Measurements from ENCODE around the gene PHACTR1.
A peak's percentile ranks its signal among the peaks of the same experiment; 100 is the strongest.

The PHACTR1 gene

DNA sequence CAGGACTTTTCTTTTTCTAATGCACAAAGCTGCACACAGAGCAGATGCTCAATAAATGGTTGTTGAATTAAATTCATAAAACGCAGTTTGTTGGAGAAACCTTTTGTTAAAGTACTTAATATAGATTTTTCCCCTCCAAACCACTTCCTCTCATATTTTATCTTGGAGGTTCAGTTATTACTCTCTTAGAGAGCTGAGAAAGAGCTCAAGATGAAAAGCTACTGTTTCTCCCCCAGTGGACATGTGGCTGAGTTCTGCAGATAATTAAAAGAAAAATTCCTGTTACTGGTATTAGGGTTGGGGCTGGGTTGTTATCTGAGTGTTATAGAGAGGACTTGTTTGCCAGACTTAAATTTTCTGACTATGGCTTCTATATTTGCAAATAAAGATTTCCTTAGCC is 317.7 kb downstream of the PHACTR1 start:
- H3K4me3 ChIP-seq (ENCODE audit: low read depth, low read length) = no peak overlapping the region
- no peak for DNase-seq (ENCODE audit: low read depth)

DNA sequence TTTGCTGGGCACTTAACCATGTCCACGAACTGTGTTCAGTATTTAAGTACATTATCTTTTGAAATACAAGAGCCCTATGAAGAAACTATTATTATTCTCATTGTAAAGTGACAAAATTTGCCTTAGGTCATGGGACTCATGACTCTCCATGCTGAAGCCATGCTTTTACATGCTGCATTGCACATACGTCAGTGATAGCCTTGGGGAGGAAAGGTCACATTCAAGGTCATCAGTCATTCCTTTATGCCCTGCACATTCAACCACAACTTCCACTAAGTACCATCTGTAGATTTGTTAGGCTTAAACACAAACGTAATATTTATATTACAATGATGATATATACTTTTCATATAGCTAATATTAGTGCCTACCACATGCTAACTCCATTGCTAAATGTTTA is 319.0 kb downstream of the PHACTR1 start:
- no peak for DNase-seq (ENCODE audit: low read depth)
- no peak overlapping the region for H3K4me3 ChIP-seq (ENCODE audit: low read depth, low read length)

DNA sequence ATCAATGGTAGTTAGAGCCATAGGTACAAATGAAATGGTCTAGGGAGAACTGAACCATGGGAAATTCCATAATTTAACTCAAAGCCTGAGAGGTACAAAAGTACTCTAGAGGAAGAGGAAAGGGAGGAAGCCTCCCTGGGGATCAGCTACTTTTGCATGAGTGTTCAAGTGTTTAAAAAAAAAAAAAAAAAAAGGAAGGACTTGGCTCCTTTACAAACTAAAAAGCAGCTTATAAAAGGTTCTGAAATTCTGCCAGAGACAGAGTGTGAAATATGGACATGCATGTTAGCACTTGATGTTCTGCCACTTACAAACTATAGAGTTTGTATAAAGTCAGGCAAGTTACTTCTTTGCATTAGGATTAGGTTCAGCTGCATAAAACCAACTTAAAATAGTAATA is 321.7 kb downstream of the PHACTR1 start:
- H3K4me3 ChIP-seq (ENCODE audit: low read depth, low read length) = no peak overlapping the region
- DNase-seq (ENCODE audit: low read depth) = peak; percentile 38

DNA sequence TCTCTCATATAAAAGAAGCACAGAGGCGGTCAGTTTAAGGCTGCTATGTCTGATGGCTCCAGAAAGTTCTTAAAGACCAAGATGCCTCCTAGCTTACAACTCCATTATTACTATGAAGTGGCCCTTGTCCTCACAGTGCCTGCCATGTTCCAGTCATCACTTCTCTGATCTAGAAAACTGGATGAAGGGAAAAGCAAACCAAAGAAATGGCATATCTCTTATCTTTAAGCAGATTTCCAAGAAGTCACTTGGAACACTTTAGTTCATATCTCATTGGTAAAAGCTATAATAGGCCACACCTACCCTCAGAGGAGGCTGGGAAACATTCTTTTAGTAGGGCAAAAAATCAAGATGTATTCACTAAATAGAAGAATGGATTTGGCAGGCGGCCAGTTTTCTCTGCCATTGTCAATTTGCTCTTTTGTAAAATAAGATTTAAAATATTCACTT is 322.2 kb downstream of the PHACTR1 start:
- H3K4me3 ChIP-seq (ENCODE audit: low read depth, low read length) = no peak overlapping the region
- DNase-seq (ENCODE audit: low read depth) = no peak

DNA sequence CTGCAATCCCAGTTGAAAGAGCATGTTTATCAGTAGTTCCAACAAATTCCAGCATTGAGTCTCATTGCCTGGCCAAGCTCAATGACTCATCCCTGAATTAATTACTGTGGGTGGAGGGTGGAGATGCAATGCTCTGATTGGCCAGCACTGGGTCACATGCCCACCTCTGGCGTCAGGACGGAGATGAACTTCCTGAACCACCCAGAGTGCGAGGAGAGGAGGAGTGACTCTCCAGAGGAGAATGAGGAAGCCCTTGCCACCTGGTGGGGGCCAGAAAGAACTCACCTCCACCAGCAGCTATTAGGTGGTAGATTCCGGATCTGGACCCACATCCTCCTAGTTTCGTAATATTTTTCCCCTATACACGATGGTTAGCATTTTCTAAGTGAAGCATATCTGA is 327.8 kb downstream of the PHACTR1 start:
- no peak overlapping the region for H3K4me3 ChIP-seq (ENCODE audit: low read depth, low read length)
- no peak for DNase-seq (ENCODE audit: low read depth)

DNA sequence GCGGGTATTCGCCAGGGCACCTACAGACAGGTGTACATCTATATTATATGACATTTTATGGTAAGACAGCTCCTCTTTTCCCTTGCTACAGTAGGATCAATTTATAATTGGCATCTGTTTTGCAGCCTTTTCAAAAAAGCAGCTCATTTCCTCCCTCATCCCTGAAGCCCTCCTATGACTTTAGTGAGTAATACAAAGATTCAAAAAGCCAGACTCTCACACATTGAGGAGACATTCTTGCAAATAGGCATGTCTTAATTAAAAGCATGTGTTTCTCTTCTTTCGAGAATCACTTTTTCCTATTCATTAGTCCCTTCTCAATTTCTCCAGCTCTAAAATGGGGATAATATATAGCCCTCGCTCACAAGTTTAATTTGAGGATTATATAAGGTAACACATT is 328.3 kb downstream of the PHACTR1 start:
- no peak for DNase-seq (ENCODE audit: low read depth)
- no peak overlapping the region for H3K4me3 ChIP-seq (ENCODE audit: low read depth, low read length)

DNA sequence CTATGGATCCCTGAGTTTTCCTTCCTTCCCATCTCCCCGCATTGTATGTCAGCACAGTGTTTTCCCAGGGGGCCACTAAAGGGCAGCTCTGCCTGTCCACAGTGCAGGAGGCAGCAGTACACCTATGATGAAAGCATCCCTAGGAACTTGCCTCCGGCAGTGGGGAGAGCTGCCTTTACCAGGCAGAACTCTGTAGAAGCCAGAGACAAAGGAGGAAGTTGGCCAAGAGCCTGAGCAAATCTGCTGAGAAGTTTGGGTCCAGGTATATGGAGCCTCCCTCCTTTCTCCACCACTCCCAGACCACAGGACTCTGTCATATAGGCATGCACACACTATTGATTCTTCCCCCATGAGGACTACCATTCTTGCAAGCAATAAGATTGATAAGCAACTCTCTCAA is 329.1 kb downstream of the PHACTR1 start:
- H3K4me3 ChIP-seq (ENCODE audit: low read depth, low read length) = no peak overlapping the region
- no peak for DNase-seq (ENCODE audit: low read depth)

DNA sequence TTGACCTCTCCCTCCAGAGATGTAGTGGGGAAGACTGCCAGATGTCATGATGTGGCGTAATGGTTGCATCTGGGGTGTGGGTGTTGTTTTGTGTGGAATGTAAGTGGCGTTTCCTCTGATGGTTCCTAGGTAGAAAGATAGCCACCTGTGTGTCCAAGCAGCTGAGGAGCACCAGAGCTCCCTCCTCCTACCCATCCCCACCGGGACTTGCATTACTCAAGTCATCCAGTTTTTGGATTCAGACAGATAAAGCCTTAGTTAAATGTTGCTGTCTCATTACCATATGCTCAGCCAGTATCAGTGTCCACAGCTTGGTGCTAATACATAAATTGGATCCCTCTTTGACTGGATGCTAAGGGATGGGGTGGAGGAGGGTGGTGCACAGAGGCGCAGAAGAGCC is 329.5 kb downstream of the PHACTR1 start:
- H3K4me3 ChIP-seq (ENCODE audit: low read depth, low read length) = no peak overlapping the region
- no peak for DNase-seq (ENCODE audit: low read depth)

DNA sequence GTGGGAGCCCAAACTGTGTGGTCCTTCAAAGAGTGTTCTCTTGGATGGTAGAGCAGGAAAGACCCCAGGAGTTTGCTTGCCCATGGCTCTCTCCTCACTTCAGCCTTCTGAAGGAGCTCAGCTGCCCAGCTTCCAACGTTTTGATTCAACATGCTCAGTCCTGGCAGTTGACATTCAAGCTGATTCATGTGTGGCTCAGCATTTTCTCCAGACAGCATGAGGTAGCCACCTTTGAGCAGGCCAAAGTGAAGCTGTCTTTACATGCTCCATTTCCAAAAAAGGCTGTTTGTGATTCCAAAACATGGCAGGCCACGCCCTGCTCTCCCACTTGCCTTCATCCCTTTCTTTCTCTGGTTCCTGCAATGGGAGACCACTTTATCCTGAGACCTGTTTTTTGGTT is 331.5 kb downstream of the PHACTR1 start:
- no peak overlapping the region for H3K4me3 ChIP-seq (ENCODE audit: low read depth, low read length)
- DNase-seq (ENCODE audit: low read depth) = no peak

DNA sequence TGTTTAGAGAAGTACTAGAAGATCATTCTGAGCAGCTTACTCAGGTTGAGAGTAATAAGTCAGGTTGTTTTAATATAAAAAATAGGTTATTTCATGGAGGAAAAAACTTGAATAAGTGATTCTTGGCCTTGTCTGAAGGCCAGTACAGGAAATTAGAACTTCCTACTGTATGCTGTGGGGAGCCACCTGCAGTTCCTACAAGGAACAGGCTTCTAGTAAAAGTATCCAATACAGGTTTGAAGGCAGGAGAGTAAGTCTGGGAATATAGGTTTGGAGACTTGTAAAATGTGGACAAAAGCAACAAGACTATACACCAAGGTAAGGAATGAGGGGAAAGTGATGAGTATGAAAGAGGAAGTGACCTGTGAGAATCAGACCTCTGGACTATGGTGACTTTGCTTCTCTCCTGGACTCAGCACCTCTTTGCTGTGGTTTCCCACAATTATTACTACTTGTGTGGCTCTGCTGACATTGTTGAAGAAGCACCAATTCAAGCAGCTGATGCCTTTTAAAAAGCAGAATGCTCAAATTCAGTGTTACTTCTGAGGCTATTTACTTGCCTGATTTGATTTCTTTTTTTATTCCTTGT is 333.2 kb downstream of the PHACTR1 start:
- no peak overlapping the region for H3K4me3 ChIP-seq (ENCODE audit: low read depth, low read length)
- no peak for DNase-seq (ENCODE audit: low read depth)

DNA sequence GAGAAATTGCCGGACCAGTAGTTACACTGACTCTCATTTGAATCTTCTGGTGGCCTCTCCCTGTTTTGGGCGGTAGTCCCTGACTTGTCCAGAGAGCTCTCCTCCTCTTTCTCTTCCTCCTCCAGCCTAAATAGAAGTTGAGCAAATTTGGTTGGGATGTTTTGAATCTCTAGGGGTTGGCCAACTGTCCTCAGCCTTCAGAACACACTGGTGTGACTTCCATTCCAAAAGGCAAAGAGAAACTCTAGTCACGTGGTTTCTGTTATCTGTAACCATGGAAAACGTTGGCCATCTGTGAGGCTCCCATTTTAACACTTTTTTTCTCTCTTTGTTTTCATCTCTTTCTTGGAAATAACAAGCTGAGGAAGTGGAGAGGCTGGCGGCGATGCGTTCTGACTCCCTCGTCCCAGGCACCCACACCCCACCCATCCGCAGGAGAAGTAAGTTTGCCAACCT is 336.5 kb downstream of the PHACTR1 start:
- H3K4me3 ChIP-seq (ENCODE audit: low read depth, low read length) = no peak overlapping the region

DNA sequence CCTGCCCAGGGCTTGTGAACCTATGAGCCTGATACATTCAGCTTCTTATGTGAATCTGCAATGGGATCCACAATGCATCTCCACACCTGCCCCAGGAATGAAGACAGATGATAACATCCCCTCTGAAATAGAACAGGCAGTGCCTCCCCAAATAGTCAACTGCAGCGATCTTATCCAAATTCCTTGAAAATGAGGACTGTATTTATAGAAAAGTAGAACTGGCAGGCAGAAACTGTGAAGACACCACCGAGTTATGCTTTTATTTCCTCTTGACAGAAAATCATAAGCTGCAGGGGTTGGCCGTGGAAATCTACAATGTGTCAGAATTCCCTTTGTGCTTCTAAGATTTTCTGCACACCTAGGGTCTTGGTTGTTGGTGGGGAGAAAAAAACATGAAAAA is 341.5 kb downstream of the PHACTR1 start:
- no peak overlapping the region for H3K4me3 ChIP-seq (ENCODE audit: low read depth, low read length)
- DNase-seq (ENCODE audit: low read depth) = no peak

More for the DNA sequence above, 336.5 kb downstream of the PHACTR1 start:
- DNase-seq (ENCODE audit: low read depth) = no peak

DNA sequence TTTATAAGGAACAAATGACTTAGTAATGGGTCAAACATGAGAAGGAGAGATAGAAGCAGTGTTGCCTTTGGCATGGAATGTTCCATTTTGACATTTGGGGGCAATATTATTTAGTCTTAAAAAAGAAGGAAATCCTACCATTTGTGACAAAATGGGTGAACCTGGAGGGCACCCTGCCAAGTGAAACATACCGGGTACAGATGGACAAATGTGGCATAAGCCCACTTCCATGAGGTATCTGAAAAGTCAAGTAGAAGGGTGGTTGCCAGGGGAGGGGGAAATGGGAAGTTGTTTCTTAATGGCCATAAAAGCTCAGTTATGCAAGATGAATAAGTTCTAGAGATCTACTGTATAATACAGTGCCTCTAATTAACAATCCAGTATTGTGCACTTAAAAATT is 342.5 kb downstream of the PHACTR1 start:
- H3K4me3 ChIP-seq (ENCODE audit: low read depth, low read length) = no peak overlapping the region
- no peak for DNase-seq (ENCODE audit: low read depth)

DNA sequence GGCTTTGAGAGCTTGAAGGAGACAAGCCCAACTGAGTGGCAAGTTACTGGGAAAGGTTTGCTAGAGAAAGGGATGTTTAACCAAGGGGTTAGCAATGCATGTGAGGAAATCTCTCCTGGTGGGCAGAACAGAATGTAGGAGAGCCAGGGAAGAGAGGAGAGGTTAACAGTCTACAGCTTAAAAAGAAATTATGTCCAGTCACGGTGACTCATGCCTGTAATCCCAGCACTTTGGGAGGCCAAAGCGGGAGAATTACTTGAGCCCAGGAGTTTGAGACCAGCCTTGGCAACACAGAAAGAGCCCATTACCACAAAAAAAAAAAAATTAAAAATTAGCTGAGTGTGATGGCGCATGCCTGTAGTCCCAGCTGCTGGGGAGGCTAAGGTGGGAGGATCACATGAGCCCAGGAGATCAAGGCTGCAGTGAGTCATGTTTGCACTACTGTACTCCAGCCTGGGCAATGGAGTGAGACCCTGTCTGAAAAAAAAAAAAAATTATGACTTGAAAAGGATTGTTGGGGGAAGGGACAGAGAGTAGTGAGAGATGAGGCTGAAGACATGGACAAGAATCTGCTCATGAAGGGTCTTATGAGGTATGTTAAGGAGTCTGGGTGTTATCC is 346.8 kb downstream of the PHACTR1 start:
- H3K4me3 ChIP-seq (ENCODE audit: low read depth, low read length) = no peak overlapping the region
- no peak for DNase-seq (ENCODE audit: low read depth)

DNA sequence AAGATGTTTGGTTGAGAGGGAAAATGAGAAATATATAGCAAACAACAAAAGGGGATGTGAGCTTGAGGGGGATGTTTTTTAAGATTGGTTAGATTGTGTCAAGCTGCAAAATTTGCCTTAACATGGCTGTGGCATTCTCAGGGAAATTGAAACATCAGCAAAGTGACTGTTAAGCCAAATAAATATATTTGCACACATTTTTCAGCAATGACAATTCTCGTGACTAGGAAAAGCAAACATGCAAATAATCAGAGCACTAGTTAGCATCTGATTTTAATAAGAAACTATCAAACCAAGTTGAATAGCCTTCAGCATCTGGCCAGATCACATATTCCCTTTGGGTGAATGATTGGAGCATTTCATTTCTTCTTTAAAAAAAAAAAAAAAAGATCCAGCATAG is 349.0 kb downstream of the PHACTR1 start:
- no peak overlapping the region for H3K4me3 ChIP-seq (ENCODE audit: low read depth, low read length)
- DNase-seq (ENCODE audit: low read depth) = no peak

DNA sequence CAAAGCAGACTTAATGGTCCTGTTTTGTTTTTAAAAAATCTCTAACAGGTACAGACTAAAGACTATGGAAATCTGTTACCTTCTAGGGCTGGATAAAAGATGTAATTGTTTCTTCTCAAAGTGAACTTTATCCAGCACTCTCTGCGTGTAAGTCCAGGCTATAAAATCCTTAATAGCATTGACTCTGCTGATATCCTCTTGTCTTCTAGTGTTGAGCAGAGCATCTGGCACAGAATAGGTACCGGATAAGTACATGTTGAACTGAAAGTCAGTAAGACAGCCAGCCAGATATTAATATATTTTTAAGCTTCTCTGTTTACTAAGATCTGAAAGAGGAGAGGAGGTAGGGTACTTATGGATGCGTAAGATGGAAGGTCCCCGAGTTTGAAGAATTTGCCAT is 349.5 kb downstream of the PHACTR1 start:
- DNase-seq (ENCODE audit: low read depth) = no peak
- H3K4me3 ChIP-seq (ENCODE audit: low read depth, low read length) = no peak overlapping the region

DNA sequence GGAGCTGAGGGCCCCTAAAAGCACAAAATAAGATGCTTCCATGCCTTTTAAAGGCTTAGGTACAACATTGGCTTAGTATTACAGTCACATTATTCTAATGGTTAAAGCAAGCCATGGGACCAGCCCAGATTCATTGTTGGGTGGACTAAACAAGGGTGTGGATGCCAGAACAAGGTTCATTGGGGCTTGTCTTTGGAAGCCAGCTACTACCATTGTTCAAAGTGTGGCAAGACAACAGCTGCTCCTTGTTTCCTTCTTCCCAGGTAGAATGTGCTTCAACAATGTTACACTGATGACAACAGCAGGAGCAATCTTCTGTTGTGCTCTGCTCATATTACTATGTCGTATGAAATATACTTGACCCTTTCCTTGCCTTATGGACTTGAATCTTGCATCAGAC is 350.3 kb downstream of the PHACTR1 start:
- no peak for DNase-seq (ENCODE audit: low read depth)
- no peak overlapping the region for H3K4me3 ChIP-seq (ENCODE audit: low read depth, low read length)

DNA sequence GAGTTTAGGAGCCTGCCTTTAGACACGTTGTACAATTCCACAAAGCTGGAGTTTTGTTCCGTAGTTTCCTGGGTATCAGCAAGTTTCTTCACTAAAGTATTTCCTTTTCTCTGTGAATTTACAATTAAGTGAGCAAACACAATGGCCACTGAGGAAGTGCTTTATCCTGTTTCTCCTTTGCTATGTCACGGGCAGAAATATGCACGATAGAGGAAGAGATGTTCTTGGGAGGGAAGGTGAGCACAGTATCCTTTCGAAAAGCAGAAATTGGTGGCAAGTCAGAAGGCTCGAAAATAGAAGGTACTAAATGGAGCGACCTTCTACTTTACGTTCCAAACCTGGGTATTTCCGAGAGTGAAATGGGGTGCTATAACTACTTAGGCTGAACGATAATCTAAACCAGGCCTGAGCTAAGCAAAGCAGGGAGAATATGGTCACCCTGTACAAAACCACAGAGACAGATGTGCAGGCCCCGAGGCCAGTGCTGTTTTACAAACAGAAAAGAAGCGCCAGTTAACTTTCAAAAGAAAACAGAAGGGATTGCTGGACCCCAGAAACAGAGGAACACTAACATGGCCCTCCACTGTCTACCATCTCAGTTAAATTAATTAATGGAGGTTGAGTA is 352.1 kb downstream of the PHACTR1 start:
- no peak for DNase-seq (ENCODE audit: low read depth)
- no peak overlapping the region for H3K4me3 ChIP-seq (ENCODE audit: low read depth, low read length)

DNA sequence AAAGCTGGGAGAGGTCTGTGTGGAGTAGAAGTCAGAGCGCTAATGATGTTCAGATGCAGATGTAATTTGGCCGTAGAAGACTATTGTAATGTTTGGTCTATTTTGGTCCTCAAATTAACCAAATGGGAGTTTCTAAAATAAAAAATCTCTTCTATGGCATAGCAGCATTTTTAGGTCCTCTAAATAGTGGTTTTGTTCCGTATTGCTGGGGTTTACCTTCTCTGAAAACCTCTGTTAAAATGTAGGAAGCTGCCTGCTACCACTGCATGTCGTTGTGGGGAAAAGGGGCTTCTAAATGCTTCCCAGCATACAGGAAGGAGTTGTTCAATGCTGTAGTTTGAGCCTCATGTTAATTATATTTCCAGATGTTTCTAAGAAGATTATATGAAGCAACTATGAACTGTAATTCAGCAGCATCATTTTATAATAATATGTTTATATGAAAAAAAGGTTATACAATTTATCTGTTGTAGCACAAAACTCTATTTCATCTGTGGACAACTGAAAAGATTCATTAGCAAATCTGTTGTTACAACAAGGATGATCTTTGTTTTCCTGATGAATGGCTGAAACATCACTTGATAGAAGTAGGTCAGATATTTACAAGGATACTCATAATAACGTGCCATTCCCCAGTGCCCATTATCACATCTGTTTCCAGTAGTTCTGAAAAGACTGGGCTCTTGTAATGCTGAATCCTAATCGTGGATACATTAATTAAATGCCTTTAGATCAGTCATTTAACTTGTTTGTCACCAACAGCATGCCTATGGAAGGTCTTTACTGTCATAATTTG is 355.2 kb downstream of the PHACTR1 start:
- H3K4me3 ChIP-seq (ENCODE audit: low read depth, low read length) = no peak overlapping the region
- no peak for DNase-seq (ENCODE audit: low read depth)

DNA sequence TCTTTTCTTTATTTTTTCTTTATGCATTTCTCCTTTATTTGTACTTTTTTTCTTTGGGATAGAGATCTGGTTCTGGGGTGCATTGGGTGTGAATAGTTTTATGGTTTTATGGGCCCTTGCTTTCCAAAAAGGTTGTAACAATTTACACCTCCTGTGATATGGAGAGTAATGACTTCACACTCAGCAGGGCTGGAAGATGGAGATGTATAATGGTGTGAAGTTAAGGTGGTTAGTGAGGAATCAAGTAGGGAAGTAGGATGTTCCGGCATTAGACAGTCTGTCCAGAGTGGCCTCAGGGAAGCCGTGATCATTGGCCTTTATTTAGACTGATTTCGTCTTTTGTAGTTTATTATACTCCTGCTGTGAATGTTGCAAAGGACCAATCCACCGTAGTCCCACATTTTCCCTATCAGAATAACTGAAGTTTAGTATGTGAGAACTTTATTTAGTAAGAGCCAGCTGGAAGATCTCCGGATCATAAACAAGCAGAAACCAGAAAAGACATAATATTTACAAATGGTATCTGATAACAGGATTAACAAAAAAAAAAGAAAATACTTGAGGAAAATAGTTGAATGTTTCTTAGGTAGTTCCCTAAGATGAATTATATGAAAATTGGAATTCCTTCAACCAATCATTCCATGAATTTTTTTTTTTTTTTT is 356.2 kb downstream of the PHACTR1 start:
- DNase-seq (ENCODE audit: low read depth) = no peak
- H3K4me3 ChIP-seq (ENCODE audit: low read depth, low read length) = no peak overlapping the region
